HG03460 (cell line): ENCODE results near the gene KIF16B.
A peak's percentile ranks its signal among the peaks of the same experiment; 100 is the strongest.

Experiments used
- ATAC-seq: cut with Tn5 transposase; IDR thresholded peaks from one replicate; pipeline ENCODE4 v1.9.1; 2021; ENCODE audit not compliant: unreplicated experiment

The KIF16B gene

GRCh38 chr20:16405254-16405653 is 168.0 kb downstream of the KIF16B start:
- ATAC-seq, result no peak

GRCh38 chr20:16404640-16405039 is 168.6 kb downstream of the KIF16B start:
- no peak for ATAC-seq

- no peak for ATAC-seq
Measured at GRCh38 chr20:16404171-16404570, 169.1 kb downstream of the KIF16B start.

GRCh38 chr20:16400234-16400633 is 173.0 kb downstream of the KIF16B start:
- ATAC-seq, result no peak

- no peak for ATAC-seq
Measured at GRCh38 chr20:16399801-16400200, 173.4 kb downstream of the KIF16B start.

GRCh38 chr20:16397086-16397485 is 176.2 kb downstream of the KIF16B start:
- no peak for ATAC-seq

GRCh38 chr20:16395366-16395765 is 177.9 kb downstream of the KIF16B start:
- no peak for ATAC-seq

- no peak for ATAC-seq
Measured at GRCh38 chr20:16394784-16395183, 178.5 kb downstream of the KIF16B start.

GRCh38 chr20:16393836-16394235 is 179.4 kb downstream of the KIF16B start:
- ATAC-seq, result no peak

- ATAC-seq, result no peak
Measured at GRCh38 chr20:16393297-16393696, 180.0 kb downstream of the KIF16B start.

- peak; percentile 93 for ATAC-seq
Measured at GRCh38 chr20:16392346-16392745, 180.9 kb downstream of the KIF16B start.

GRCh38 chr20:16390991-16391390 is 182.3 kb downstream of the KIF16B start:
- no peak for ATAC-seq

GRCh38 chr20:16388731-16389130 is 184.5 kb downstream of the KIF16B start:
- no peak for ATAC-seq

- no peak for ATAC-seq
Measured at GRCh38 chr20:16387666-16388065, 185.6 kb downstream of the KIF16B start.

- no peak for ATAC-seq
Measured at GRCh38 chr20:16385891-16386290, 187.4 kb downstream of the KIF16B start.

GRCh38 chr20:16385462-16385861 is 187.8 kb downstream of the KIF16B start:
- no peak for ATAC-seq

- ATAC-seq, result no peak
Measured at GRCh38 chr20:16381444-16381843, 191.8 kb downstream of the KIF16B start.

- no peak for ATAC-seq
Measured at GRCh38 chr20:16378712-16379370, 194.4 kb downstream of the KIF16B start.

- ATAC-seq, result no peak
Measured at GRCh38 chr20:16378122-16378521, 195.1 kb downstream of the KIF16B start.

- ATAC-seq, result no peak
Measured at GRCh38 chr20:16369441-16369840, 203.8 kb downstream of the KIF16B start.

GRCh38 chr20:16368645-16369292 is 204.5 kb downstream of the KIF16B start:
- no peak for ATAC-seq

- ATAC-seq, result no peak
Measured at GRCh38 chr20:16367948-16368560, 205.2 kb downstream of the KIF16B start.
